Measurements from ENCODE around the gene SAMD4B. TPM values are rescaled to one million over a fixed set of nuclear protein-coding genes. Genes with fewer than 3 reads are reported as not detected.
A peak's percentile ranks its signal among the peaks of the same experiment; 100 is the strongest.

SAMD4B gene
- total RNA-seq, 1 donor from 2014 or later, result 19.2 TPM

GRCh38 chr19:39427707-39428106, 85.5 kb downstream of the SAMD4B start:
- no peak for FAIRE-seq
- Histone ChIP-seq H3K4me3 (ENCODE audit: low read depth, low read length) (no peak overlapping the region), H3K27me3 (ENCODE audit: control insufficient read depth, insufficient read depth, low read length) (no peaks in the 10 kb centered on the region), H3K36me3 (ENCODE audit: control insufficient read depth, insufficient read depth, low read length) (peaks cover 6% of the 10 kb centered on the region)
- DNase-seq (ENCODE audit: low read depth), result no peak
- TF ChIP-seq, protein P1, sequence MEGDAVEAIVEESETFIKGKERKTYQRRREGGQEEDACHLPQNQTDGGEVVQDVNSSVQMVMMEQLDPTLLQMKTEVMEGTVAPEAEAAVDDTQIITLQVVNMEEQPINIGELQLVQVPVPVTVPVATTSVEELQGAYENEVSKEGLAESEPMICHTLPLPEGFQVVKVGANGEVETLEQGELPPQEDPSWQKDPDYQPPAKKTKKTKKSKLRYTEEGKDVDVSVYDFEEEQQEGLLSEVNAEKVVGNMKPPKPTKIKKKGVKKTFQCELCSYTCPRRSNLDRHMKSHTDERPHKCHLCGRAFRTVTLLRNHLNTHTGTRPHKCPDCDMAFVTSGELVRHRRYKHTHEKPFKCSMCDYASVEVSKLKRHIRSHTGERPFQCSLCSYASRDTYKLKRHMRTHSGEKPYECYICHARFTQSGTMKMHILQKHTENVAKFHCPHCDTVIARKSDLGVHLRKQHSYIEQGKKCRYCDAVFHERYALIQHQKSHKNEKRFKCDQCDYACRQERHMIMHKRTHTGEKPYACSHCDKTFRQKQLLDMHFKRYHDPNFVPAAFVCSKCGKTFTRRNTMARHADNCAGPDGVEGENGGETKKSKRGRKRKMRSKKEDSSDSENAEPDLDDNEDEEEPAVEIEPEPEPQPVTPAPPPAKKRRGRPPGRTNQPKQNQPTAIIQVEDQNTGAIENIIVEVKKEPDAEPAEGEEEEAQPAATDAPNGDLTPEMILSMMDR (IDR thresholded peaks at IDR 0.05; ENCODE audit: insufficient read depth, low read length, severe bottlenecking), result no peak

GRCh38 chr19:39428283-39429112, 86.3 kb downstream of the SAMD4B start:
- TF ChIP-seq, protein P1 (IDR thresholded peaks at IDR 0.05; ENCODE audit: insufficient read depth, low read length, severe bottlenecking), result no peak
- FAIRE-seq (no peak), DNase-seq (ENCODE audit: low read depth) (no peak)
- no peak overlapping the region for H3K4me3 ChIP-seq (ENCODE audit: low read depth, low read length)
- no peaks in the 10 kb centered on the region for H3K27me3 ChIP-seq (ENCODE audit: control insufficient read depth, insufficient read depth, low read length)
- peaks cover 11% of the 10 kb centered on the region for H3K36me3 ChIP-seq (ENCODE audit: control insufficient read depth, insufficient read depth, low read length)

DNA sequence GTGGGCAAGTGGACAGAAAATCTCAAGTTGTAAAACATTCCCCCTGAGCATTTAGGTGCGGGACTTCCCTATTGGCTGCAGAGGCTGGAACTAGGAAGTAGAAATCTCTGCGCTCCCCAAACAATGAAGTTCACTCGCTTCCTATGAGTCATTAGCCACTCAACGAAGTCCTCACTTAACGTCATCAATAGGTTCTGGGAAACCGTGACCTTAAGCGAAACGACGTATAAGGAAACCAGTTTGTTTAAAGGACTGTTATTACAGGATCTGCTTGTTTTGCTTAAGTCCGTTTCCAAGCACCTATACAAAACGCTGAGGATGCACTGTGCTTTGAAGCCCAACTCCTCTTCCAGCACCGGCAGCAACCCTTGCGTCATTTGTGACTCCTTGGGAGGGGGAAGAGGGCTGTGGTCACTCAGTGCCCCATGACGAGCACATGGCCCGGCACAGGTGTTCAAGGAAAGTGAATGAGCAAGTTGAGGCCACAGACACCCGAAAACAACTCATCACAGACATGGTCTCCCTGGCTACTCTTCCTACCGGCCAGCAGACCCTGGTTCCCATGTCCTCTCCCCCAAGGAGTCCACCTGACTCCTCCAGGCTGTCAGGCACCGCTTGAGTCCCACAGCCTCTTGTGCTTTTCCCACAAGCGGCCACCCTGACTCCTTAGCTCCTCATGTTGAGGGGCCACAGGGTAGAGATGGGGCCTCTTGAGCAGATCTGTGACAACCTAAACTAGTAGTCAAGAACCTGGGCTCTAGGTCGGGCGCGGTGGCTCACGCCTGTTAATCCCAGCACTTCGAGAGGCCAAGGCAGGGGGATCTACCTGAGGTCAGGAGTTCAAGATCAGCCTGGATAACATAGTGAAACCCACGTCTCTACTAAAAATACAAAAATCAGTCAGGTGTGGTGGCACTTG, 88.7 kb downstream of the SAMD4B start:
- TF ChIP-seq, protein P1 (IDR thresholded peaks at IDR 0.05; ENCODE audit: insufficient read depth, low read length, severe bottlenecking), result no peak
- Histone ChIP-seq H3K27me3 (ENCODE audit: control insufficient read depth, insufficient read depth, low read length) (no peaks in the 10 kb centered on the region), H3K4me3 (ENCODE audit: low read depth, low read length) (no peak overlapping the region), H3K36me3 (ENCODE audit: control insufficient read depth, insufficient read depth, low read length) (peaks cover 19% of the 10 kb centered on the region)
- FAIRE-seq (peak; percentile 93), DNase-seq (ENCODE audit: low read depth) (peak; percentile 98)

DNA sequence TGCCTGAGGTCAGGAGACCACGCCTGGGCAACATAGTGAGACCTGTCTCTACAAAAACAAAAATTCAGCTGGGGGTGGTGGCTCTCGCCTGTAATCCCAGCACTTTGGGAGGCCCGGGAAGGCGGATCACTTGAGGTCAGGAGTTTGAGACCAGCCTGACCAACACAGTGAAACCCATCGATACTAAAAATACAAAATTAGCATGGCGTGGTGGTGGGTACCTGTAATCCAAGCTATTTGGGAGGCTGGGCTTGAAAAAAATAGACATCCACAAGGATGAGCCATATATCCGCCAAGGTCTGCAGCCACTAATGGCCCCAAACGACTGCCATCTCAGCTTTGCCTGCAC, 90.4 kb downstream of the SAMD4B start:
- Histone ChIP-seq H3K4me3 (ENCODE audit: low read depth, low read length) (no peak overlapping the region), H3K36me3 (ENCODE audit: control insufficient read depth, insufficient read depth, low read length) (peaks cover 19% of the 10 kb centered on the region), H3K27me3 (ENCODE audit: control insufficient read depth, insufficient read depth, low read length) (no peaks in the 10 kb centered on the region)
- no peak for DNase-seq (ENCODE audit: low read depth)
- no peak for FAIRE-seq
- TF ChIP-seq, protein P1 (IDR thresholded peaks at IDR 0.05; ENCODE audit: insufficient read depth, low read length, severe bottlenecking), result no peak

GRCh38 chr19:39433480-39434079, 91.4 kb downstream of the SAMD4B start:
- TF ChIP-seq, protein P1 (IDR thresholded peaks at IDR 0.05; ENCODE audit: insufficient read depth, low read length, severe bottlenecking), result no peak
- H3K36me3 ChIP-seq (ENCODE audit: control insufficient read depth, insufficient read depth, low read length), result peaks cover 19% of the 10 kb centered on the region
- H3K27me3 ChIP-seq (ENCODE audit: control insufficient read depth, insufficient read depth, low read length), result no peaks in the 10 kb centered on the region
- FAIRE-seq (no peak), DNase-seq (ENCODE audit: low read depth) (no peak)
- H3K4me3 ChIP-seq (ENCODE audit: low read depth, low read length), result no peak overlapping the region

All from bronchial epithelial cell (primary cell).